DMS79 (cell line): ENCODE data around the gene GPR173.
A peak's percentile ranks its signal among the peaks of the same experiment; 100 is the strongest.

Source experiments
- DNase-seq: peaks from one replicate; lab custom pipeline; 2025; lab: John Stamatoyannopoulos, UW

GPR173 gene

GRCh38 chrX:53089925-53090324 is 41.3 kb downstream of the GPR173 start:
- peak; percentile 48 for DNase-seq

DNA sequence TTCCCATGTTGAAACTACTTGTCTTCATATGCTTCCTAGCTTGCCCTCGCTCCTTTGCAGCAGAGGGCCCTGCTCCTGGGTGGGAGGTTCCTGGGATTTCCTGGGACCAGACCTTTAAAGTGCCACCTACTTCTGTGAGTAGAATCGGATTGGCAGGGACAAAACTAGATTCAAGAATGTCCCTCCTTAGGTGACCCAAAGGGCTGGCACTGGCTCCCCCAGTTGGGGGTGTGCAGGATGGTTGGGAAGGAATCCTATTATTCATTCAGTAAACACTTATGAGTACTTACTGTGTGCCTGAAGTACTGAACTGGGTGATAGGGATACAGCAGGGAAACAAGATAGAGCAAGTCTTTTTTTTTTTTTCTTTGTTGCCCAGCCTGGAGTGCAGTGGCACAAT is 42.8 kb downstream of the GPR173 start:
- DNase-seq, result no peak

GRCh38 chrX:53093177-53093655 is 44.6 kb downstream of the GPR173 start:
- peak; percentile 44 for DNase-seq

DNA sequence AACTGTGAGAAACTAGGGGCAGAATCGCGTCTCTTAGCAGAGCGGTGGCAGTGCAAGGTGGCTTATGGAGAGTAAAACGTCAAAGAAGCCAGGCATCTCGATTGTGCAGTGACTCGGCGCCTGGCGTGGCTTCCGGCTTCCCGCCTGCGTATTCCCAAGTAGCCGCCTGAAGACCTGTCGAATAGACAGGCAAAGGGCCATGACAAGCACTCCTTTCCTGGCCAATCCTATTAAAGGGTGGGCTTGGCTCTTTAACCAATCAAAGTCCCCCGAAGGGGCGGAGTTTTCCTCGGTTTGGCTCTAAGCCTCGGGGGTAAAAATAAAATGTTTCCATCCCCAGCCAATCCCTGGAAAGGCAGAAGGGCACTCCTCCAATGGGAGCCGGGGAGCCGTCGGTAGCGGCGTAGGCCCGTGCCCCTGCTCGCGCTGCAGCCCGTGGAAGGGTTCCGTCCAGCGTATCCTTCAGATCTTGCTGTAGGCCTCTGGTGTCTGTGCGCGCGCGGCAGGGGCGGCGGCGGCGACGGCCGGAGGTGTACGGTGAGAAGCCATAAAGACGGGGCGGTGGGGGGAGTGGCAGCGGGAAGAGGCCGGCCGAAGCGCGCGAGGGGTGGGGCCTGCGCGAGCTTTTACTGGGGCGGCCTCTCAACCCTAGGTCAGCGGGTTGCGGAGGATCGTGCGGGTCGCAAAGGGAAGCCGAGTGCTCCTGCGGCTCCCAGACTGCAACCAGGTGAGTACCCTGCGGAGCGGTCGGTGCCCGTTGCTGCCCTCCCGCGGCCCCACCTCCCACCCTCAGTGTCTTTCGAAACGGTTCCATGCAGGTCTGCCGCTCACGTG is 45.4 kb downstream of the GPR173 start, which contains the start of gene KANTR:
Gene KANTR (plus strand): TSS at position 395 of the 834 bp plus-strand sequence. CDS start 30,131 bp downstream, outside the sequence.
- peak; percentile 87 for DNase-seq

DNA sequence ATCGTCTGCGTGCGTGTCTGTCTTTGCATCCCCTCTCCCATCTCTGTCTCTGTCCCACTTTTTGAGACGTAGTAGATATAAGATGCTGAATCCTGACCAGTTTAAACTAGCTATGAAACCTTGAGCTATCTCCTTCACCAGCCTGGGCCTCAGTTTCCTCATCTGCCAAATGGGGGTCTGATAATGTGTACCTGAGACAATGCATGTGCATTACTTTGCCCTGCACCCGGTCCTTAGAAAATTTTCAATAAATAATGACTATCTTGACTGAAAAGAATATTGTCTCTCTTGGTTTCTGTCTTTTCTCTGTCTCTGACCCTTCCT is 46.0 kb downstream of the GPR173 start:
- no peak for DNase-seq

DNA sequence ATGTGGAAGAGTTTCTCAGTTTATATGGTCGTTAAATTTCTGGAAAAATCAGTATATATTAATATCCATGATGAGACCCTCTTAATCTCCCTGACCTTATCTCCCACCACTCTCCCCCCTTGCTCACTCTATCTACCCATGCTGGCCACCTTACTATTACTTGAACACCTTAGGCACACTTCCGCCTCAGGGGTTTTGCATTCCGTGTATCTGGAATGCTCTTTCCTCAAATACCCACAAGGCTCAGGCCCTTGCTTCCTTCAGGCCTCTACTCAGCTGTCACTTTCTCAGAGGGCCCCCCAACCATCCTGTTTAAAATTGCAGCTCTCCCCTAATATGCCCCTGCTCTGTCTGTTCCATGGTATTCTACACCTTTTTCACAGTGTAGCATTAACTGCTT is 47.2 kb downstream of the GPR173 start:
- DNase-seq, result no peak

DNA sequence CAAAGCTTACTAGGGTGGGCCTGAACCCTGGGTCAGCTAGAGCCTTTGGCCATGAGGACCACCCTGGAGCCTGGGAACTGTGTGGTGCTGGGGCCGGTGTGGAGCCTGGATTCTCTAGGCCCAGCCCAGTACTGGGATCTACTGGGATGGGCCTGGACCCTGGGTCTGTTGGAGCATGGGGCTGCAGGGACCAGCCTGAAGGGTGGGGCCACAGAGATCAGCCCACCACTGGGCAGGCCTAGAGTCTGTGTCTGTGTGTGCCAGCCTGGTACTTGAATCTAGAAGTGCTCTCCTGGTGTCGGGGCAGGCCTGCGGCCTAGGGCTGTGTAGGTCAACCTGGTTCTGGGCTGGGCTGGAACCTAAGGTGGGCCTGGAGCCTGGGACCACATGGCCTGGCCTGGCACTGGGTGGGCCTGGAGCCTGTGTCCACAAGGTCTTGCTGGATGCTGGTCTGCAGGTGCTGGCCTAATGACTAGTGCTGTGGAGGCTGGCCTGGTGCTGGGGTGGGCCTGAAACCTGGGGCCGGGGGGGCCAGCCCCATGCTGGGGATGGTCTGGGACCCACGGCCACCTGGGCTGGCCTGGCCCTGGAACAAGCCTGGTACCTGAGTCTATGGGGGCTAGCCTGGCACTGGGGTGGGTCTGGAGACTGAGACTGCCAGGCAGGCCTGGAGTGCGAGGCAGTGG is 66.4 kb downstream of the GPR173 start:
- no peak for DNase-seq

GRCh38 chrX:53115550-53115874 is 66.9 kb downstream of the GPR173 start:
- no peak for DNase-seq

- DNase-seq, result no peak
Observed at GRCh38 chrX:53116101-53116500, 67.5 kb downstream of the GPR173 start.

GRCh38 chrX:53122013-53122412 is 73.4 kb downstream of the GPR173 start:
- DNase-seq, result no peak

DNA sequence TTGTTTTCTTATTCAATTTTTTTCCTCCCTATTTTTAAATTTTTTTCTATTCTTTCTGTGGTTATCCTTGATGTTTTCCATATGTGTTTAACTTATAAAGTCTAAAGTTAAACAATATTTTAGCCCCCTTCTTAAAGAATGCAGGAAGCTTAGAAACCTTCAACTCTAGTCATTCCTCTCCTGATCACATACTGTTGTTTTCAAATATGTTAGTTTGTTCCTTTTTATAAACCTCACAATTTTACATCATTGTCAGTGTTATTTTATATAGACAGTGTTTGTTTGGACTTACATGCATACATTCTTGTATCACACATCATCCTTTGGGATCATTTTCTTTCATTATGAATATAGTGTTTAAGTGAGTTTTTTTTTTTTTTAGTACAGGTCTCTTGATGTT is 76.9 kb downstream of the GPR173 start:
- no peak for DNase-seq

- no peak for DNase-seq
Observed at GRCh38 chrX:53126377-53126776, 77.8 kb downstream of the GPR173 start.

GRCh38 chrX:53128097-53128749 is 79.6 kb downstream of the GPR173 start:
- DNase-seq, result no peak
